Measurements from ENCODE around the gene NXPH4. TPM values are rescaled to one million over a fixed set of nuclear protein-coding genes. Genes with fewer than 3 reads are reported as not detected.

Gene NXPH4
- total RNA-seq, 1 donor from 2014 or later = not detected

DNA sequence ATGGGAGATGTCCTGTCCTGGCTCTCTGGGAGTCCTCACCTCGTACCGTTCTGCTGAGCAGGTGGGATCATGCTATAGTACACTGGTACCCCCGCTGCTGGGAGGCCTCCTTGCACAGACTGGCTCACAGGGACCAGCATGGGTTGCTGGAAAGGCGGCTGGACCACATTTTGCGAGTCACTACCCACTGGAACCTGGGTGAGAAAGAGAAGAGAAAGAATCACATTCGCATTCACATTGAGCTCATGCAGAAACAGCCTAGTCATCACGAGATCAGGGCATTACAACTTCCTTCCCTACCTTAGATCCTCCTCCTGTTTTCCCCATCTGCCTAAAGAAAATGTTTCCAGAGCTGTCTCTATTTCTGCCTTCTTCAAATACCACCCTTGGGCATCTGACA lies 51.7 kb downstream of the NXPH4 start:
- TF ChIP-seq EZH2 (IDR thresholded peaks at IDR 0.05) (no peak), CTCF (IDR thresholded peaks at IDR 0.05) (no peak), EZH2phosphoT487 (IDR thresholded peaks at IDR 0.05) (no peak)

GRCh38 chr12:57270966-57271470 lies 54.4 kb downstream of the NXPH4 start:
- H3F3A ChIP-seq (ENCODE audit: low read depth) = no peaks in the 10 kb centered on the region
- TF ChIP-seq CTCF (IDR thresholded peaks at IDR 0.05) (no peak), EZH2phosphoT487 (IDR thresholded peaks at IDR 0.05) (no peak), EZH2 (IDR thresholded peaks at IDR 0.05) (no peak)
- H3K27me3 ChIP-seq = no peaks in the 10 kb centered on the region
- H4K20me1 ChIP-seq (ENCODE audit: low read depth) = no peaks in the 10 kb centered on the region
- no peak for DNase-seq (ENCODE audit: low spot score)
- no peak overlapping the region for H3K4me3 Mint-ChIP-seq
- no peak overlapping the region for H3K27ac ChIP-seq
- H3K4me1 Mint-ChIP-seq = peaks cover 3% of the 10 kb centered on the region
- H3K36me3 Mint-ChIP-seq = peaks cover 35% of the 10 kb centered on the region
- no peaks in the 10 kb centered on the region for H3K9me3 ChIP-seq (ENCODE audit: low read depth)
- no peak overlapping the region for H3K9ac ChIP-seq
- H3K79me2 ChIP-seq (ENCODE audit: low read depth) = no peaks in the 10 kb centered on the region
- no peaks in the 10 kb centered on the region for H3K36me3 ChIP-seq
- no peak overlapping the region for H3K27ac Mint-ChIP-seq
- no peaks in the 10 kb centered on the region for H3K9me3 Mint-ChIP-seq
- H3K27me3 Mint-ChIP-seq (ENCODE audit: insufficient read depth, low read depth) = peaks cover 2% of the 10 kb centered on the region
- H2AFZ ChIP-seq (replicated peaks) = no peak overlapping the region
- no peaks in the 10 kb centered on the region for H3K4me1 ChIP-seq
- no peak overlapping the region for H3K4me3 ChIP-seq
- no peak overlapping the region for H3K4me2 ChIP-seq

More for the DNA sequence above, 51.7 kb downstream of the NXPH4 start:
- Histone ChIP-seq H3K4me2 (no peak overlapping the region), H3K9ac (no peak overlapping the region), H4K20me1 (ENCODE audit: low read depth) (no peaks in the 10 kb centered on the region), H3K27me3 (no peaks in the 10 kb centered on the region), H3K27ac (no peak overlapping the region), H3K4me3 (no peak overlapping the region), H3K4me1 (peaks cover 3% of the 10 kb centered on the region), H3K9me3 (ENCODE audit: low read depth) (no peaks in the 10 kb centered on the region), H2AFZ (replicated peaks) (no peak overlapping the region), H3K79me2 (ENCODE audit: low read depth) (no peaks in the 10 kb centered on the region), H3F3A (ENCODE audit: low read depth) (peaks cover 3% of the 10 kb centered on the region), H3K36me3 (no peaks in the 10 kb centered on the region)
- no peak for DNase-seq (ENCODE audit: low spot score)
- Mint-ChIP-seq H3K36me3 (peaks cover 36% of the 10 kb centered on the region), H3K4me3 (no peak overlapping the region), H3K4me1 (peaks cover 3% of the 10 kb centered on the region), H3K27ac (no peak overlapping the region), H3K27me3 (ENCODE audit: insufficient read depth, low read depth) (peaks cover 2% of the 10 kb centered on the region), H3K9me3 (no peaks in the 10 kb centered on the region)

- Histone ChIP-seq H3K4me1 (no peaks in the 10 kb centered on the region), H2AFZ (replicated peaks) (no peak overlapping the region), H3K79me2 (ENCODE audit: low read depth) (no peaks in the 10 kb centered on the region), H3K27me3 (no peaks in the 10 kb centered on the region), H3K4me2 (no peak overlapping the region), H3K27ac (no peak overlapping the region), H3K36me3 (no peaks in the 10 kb centered on the region), H3K9ac (no peak overlapping the region), H4K20me1 (ENCODE audit: low read depth) (no peaks in the 10 kb centered on the region), H3F3A (ENCODE audit: low read depth) (peaks cover 4% of the 10 kb centered on the region), H3K9me3 (ENCODE audit: low read depth) (no peaks in the 10 kb centered on the region), H3K4me3 (no peak overlapping the region)
- DNase-seq (ENCODE audit: low spot score) = no peak
- H3K36me3 Mint-ChIP-seq = peaks cover 36% of the 10 kb centered on the region
- TF ChIP-seq CTCF (IDR thresholded peaks at IDR 0.05) (no peak), EZH2phosphoT487 (IDR thresholded peaks at IDR 0.05) (no peak), EZH2 (IDR thresholded peaks at IDR 0.05) (no peak)
- peaks cover 2% of the 10 kb centered on the region for H3K27me3 Mint-ChIP-seq (ENCODE audit: insufficient read depth, low read depth)
- no peak overlapping the region for H3K4me3 Mint-ChIP-seq
- peak overlapping the region; percentile 69 for H3K27ac Mint-ChIP-seq
- peaks cover 3% of the 10 kb centered on the region for H3K4me1 Mint-ChIP-seq
- no peaks in the 10 kb centered on the region for H3K9me3 Mint-ChIP-seq
Observed at GRCh38 chr12:57272337-57273151, 56.0 kb downstream of the NXPH4 start.

Data from neural progenitor cell (in vitro differentiated cells).